GM23338 (cell line): ENCODE results near the gene CNPY4.

Experiments
- CREB1 ChIP-seq: fragments of 250-450 bp; sonication (Bioruptor Pico); IDR thresholded peaks from 2 replicates; pipeline ENCODE4 v1.5.0; 2020; ENCODE audit warnings: low read depth, mild to moderate bottlenecking, moderate library complexity
- CTCF ChIP-seq, 2 experiments: fragments of 200-600 bp in 1 of 2; sonication (generic) in 1 of 2; conservative IDR thresholded peaks; 2 replicates each; pipeline versions ENCODE4 v1.5.1 to v1.6.1; 2016 to 2017; ENCODE audit warnings: antibody characterized with exemption in 2 of 2, low read depth in 2 of 2, mild to moderate bottlenecking in 2 of 2, moderate library complexity in 1 of 2
- EZH2 ChIP-seq: fragments of 200-600 bp; sonication (generic); IDR thresholded peaks from one replicate; pipeline ENCODE4 v1.8.0; 2017; ENCODE audit warnings: antibody characterized with exemption, mild to moderate bottlenecking, low read depth; ENCODE audit not compliant: unreplicated experiment
- EZH2phosphoT487 ChIP-seq: fragments of 200-600 bp; sonication (generic); IDR thresholded peaks from one replicate; pipeline ENCODE4 v1.8.1; 2018; ENCODE audit warnings: antibody characterized with exemption; ENCODE audit not compliant: unreplicated experiment
- JUNB ChIP-seq: IDR thresholded peaks from one replicate; pipeline ENCODE4 v1.6.1; 2016; ENCODE audit warnings: antibody characterized with exemption; ENCODE audit not compliant: unreplicated experiment
- NANOG ChIP-seq: IDR thresholded peaks from 2 replicates; pipeline ENCODE4 v1.6.1; 2016; ENCODE audit warnings: antibody characterized with exemption, borderline replicate concordance
- POLR2AphosphoS5 ChIP-seq: IDR thresholded peaks from 2 replicates; pipeline ENCODE4 v1.6.1; 2016; ENCODE audit warnings: antibody characterized with exemption, low read depth
- REST ChIP-seq: IDR thresholded peaks from one replicate; pipeline ENCODE4 v1.6.1; 2018; ENCODE audit warnings: antibody characterized with exemption; ENCODE audit not compliant: unreplicated experiment
- ZNF114 ChIP-seq: fragments of 250-450 bp; sonication (Bioruptor Pico); IDR thresholded peaks from 2 replicates; pipeline ENCODE4 v1.5.0; 2020; ENCODE audit warnings: mild to moderate bottlenecking, moderate library complexity
- ZNF462 ChIP-seq: fragments of 250-450 bp; sonication (Bioruptor Pico); IDR thresholded peaks from 2 replicates; pipeline ENCODE4 v1.5.0; 2020; ENCODE audit warnings: mild to moderate bottlenecking, moderate library complexity

GRCh38 chr7:100082978-100083377 lies 36.5 kb upstream of the CNPY4 start:
- TF ChIP-seq CTCF (conservative IDR thresholded peaks at IDR 0.05; ENCODE audit: low read depth in 2 of 2), result no peak
- no peak for TF ChIP-seq CREB1 (CRISPR knock-in tag)
- TF ChIP-seq REST, result no peak
- TF ChIP-seq EZH2, result no peak
- TF ChIP-seq EZH2phosphoT487, result no peak
- no peak for TF ChIP-seq POLR2AphosphoS5
- TF ChIP-seq ZNF462, result no peak
- no peak for TF ChIP-seq ZNF114 (CRISPR knock-in tag)
- TF ChIP-seq JUNB, result no peak
- no peak for TF ChIP-seq NANOG
